ENCODE data around the gene BATF3.

Gene BATF3

GRCh38 chr1:212721388-212722247 is 22.0 kb upstream of the BATF3 start:
- Histone ChIP-seq H4K91ac (ENCODE audit: low read depth, low read length, poor library complexity) (no peak overlapping the region), H3K4ac (ENCODE audit: low read length) (no peak overlapping the region), H3K4me1 (ENCODE audit: control insufficient read depth in 2 of 2, insufficient read depth in 1 of 2, low read depth in 1 of 2, low read length in 2 of 2) (no peaks in the 10 kb centered on the region), H3K14ac (ENCODE audit: low read length) (no peak overlapping the region), H3K9me3 (replicated peaks in 1 of 2; ENCODE audit: control insufficient read depth in 2 of 2, insufficient read depth in 1 of 2, low read depth in 1 of 2, low read length in 2 of 2) (peaks cover 2 to 12% of the 10 kb centered on the region in 2 donors), H2BK15ac (ENCODE audit: low read length) (no peak overlapping the region), H2AFZ (ENCODE audit: low read length) (no peak overlapping the region), H3K27ac (replicated peaks; ENCODE audit: low read length) (no peak overlapping the region), H3K27me3 (ENCODE audit: control insufficient read depth in 3 of 3, insufficient read depth in 3 of 3, low read depth in 1 of 3, low read length in 3 of 3) (no peaks in the 10 kb centered on the region), H3K23ac (ENCODE audit: low read depth, low read length, poor library complexity) (no peak overlapping the region), H2BK120ac (ENCODE audit: low read depth, low read length) (no peak overlapping the region), H3K9ac (ENCODE audit: low read depth, low read length, poor library complexity) (no peak overlapping the region), H3K18ac (ENCODE audit: low read length) (no peak overlapping the region), H3K4me2 (ENCODE audit: insufficient read depth, low read length, poor library complexity, severe bottlenecking) (no peak overlapping the region), H2BK5ac (ENCODE audit: low read length) (no peak overlapping the region), H3K36me3 (replicated peaks in 1 of 2; ENCODE audit: control insufficient read depth in 2 of 2, insufficient read depth in 2 of 2, low read length in 2 of 2) (no peaks in the 10 kb centered on the region), H2BK12ac (ENCODE audit: low read length) (no peak overlapping the region), H2AK5ac (ENCODE audit: low read depth, low read length) (no peak overlapping the region), H3K79me1 (ENCODE audit: low read depth, low read length) (no peaks in the 10 kb centered on the region), H3K4me3 (ENCODE audit: low read length in 2 of 2) (no peak overlapping the region), H4K8ac (ENCODE audit: low read depth, low read length) (no peak overlapping the region)
- DNase-seq (ENCODE audit: low spot score), result no peak
- no CpG with 5 or more reads among the region's 9 CpGs for WGBS, 2 donors (ENCODE audit: extremely low coverage in 2 of 2, insufficient read length in 2 of 2, insufficient replicate concordance in 1 of 2)

- Histone ChIP-seq H3K36me3 (replicated peaks in 1 of 2; ENCODE audit: control insufficient read depth in 2 of 2, insufficient read depth in 2 of 2, low read length in 2 of 2) (no peaks in the 10 kb centered on the region), H2BK12ac (ENCODE audit: low read length) (no peak overlapping the region), H2AK5ac (ENCODE audit: low read depth, low read length) (no peak overlapping the region), H4K8ac (ENCODE audit: low read depth, low read length) (no peak overlapping the region), H3K18ac (ENCODE audit: low read length) (no peak overlapping the region), H3K27ac (replicated peaks; ENCODE audit: low read length) (no peak overlapping the region), H2BK5ac (ENCODE audit: low read length) (no peak overlapping the region), H3K4me1 (ENCODE audit: control insufficient read depth in 2 of 2, insufficient read depth in 1 of 2, low read depth in 1 of 2, low read length in 2 of 2) (no peaks in the 10 kb centered on the region), H3K9ac (ENCODE audit: low read depth, low read length, poor library complexity) (no peak overlapping the region), H3K4me3 (ENCODE audit: low read length in 2 of 2) (no peak overlapping the region), H3K9me3 (replicated peaks in 1 of 2; ENCODE audit: control insufficient read depth in 2 of 2, insufficient read depth in 1 of 2, low read depth in 1 of 2, low read length in 2 of 2) (peaks cover 2 to 7% of the 10 kb centered on the region in 2 donors), H2BK120ac (ENCODE audit: low read depth, low read length) (no peak overlapping the region), H3K4me2 (ENCODE audit: insufficient read depth, low read length, poor library complexity, severe bottlenecking) (no peak overlapping the region), H3K23ac (ENCODE audit: low read depth, low read length, poor library complexity) (no peak overlapping the region), H3K14ac (ENCODE audit: low read length) (no peak overlapping the region), H3K4ac (ENCODE audit: low read length) (no peak overlapping the region), H3K79me1 (ENCODE audit: low read depth, low read length) (no peaks in the 10 kb centered on the region), H2BK15ac (ENCODE audit: low read length) (no peak overlapping the region), H2AFZ (ENCODE audit: low read length) (no peak overlapping the region), H4K91ac (ENCODE audit: low read depth, low read length, poor library complexity) (no peak overlapping the region), H3K27me3 (ENCODE audit: control insufficient read depth in 3 of 3, insufficient read depth in 3 of 3, low read depth in 1 of 3, low read length in 3 of 3) (no peaks in the 10 kb centered on the region)
- WGBS, 2 donors (ENCODE audit: extremely low coverage in 2 of 2, insufficient read length in 2 of 2, insufficient replicate concordance in 1 of 2), result no CpG with 5 or more reads among the region's 2 CpGs
- no peak for DNase-seq (ENCODE audit: low spot score)
These were observed 20.0 kb upstream of the BATF3 start for GRCh38 chr1:212719633-212720032.

GRCh38 chr1:212718499-212718898 is 18.9 kb upstream of the BATF3 start:
- Histone ChIP-seq H3K9me3 (replicated peaks in 1 of 2; ENCODE audit: control insufficient read depth in 2 of 2, insufficient read depth in 1 of 2, low read depth in 1 of 2, low read length in 2 of 2) (peaks cover 2% of the 10 kb centered on the region in 2 donors), H2AFZ (ENCODE audit: low read length) (no peak overlapping the region), H3K4me3 (ENCODE audit: low read length in 2 of 2) (no peak overlapping the region), H3K36me3 (replicated peaks in 1 of 2; ENCODE audit: control insufficient read depth in 2 of 2, insufficient read depth in 2 of 2, low read length in 2 of 2) (no peaks in the 10 kb centered on the region), H3K23ac (ENCODE audit: low read depth, low read length, poor library complexity) (no peak overlapping the region), H3K18ac (ENCODE audit: low read length) (no peak overlapping the region), H2BK12ac (ENCODE audit: low read length) (no peak overlapping the region), H3K4me1 (ENCODE audit: control insufficient read depth in 2 of 2, insufficient read depth in 1 of 2, low read depth in 1 of 2, low read length in 2 of 2) (no peaks in the 10 kb centered on the region), H3K4ac (ENCODE audit: low read length) (no peak overlapping the region), H3K9ac (ENCODE audit: low read depth, low read length, poor library complexity) (no peak overlapping the region), H2BK120ac (ENCODE audit: low read depth, low read length) (no peak overlapping the region), H3K14ac (ENCODE audit: low read length) (no peak overlapping the region), H4K8ac (ENCODE audit: low read depth, low read length) (no peak overlapping the region), H2AK5ac (ENCODE audit: low read depth, low read length) (no peak overlapping the region), H2BK15ac (ENCODE audit: low read length) (no peak overlapping the region), H3K27ac (replicated peaks; ENCODE audit: low read length) (no peak overlapping the region), H3K27me3 (ENCODE audit: control insufficient read depth in 3 of 3, insufficient read depth in 3 of 3, low read depth in 1 of 3, low read length in 3 of 3) (no peaks in the 10 kb centered on the region), H4K91ac (ENCODE audit: low read depth, low read length, poor library complexity) (no peak overlapping the region), H3K79me1 (ENCODE audit: low read depth, low read length) (no peaks in the 10 kb centered on the region), H3K4me2 (ENCODE audit: insufficient read depth, low read length, poor library complexity, severe bottlenecking) (no peak overlapping the region), H2BK5ac (ENCODE audit: low read length) (no peak overlapping the region)
- no CpG with 5 or more reads among the region's 4 CpGs for WGBS, 2 donors (ENCODE audit: extremely low coverage in 2 of 2, insufficient read length in 2 of 2, insufficient replicate concordance in 1 of 2)
- no peak for DNase-seq (ENCODE audit: low spot score)

- Histone ChIP-seq H3K14ac (ENCODE audit: low read length) (no peak overlapping the region), H3K4me2 (ENCODE audit: insufficient read depth, low read length, poor library complexity, severe bottlenecking) (no peak overlapping the region), H3K4ac (ENCODE audit: low read length) (no peak overlapping the region), H4K8ac (ENCODE audit: low read depth, low read length) (no peak overlapping the region), H3K9me3 (replicated peaks in 1 of 2; ENCODE audit: control insufficient read depth in 2 of 2, insufficient read depth in 1 of 2, low read depth in 1 of 2, low read length in 2 of 2) (no peaks in the 10 kb centered on the region), H4K91ac (ENCODE audit: low read depth, low read length, poor library complexity) (no peak overlapping the region), H2BK5ac (ENCODE audit: low read length) (no peak overlapping the region), H3K79me1 (ENCODE audit: low read depth, low read length) (no peaks in the 10 kb centered on the region), H3K27me3 (ENCODE audit: control insufficient read depth in 3 of 3, insufficient read depth in 3 of 3, low read depth in 1 of 3, low read length in 3 of 3) (no peaks in the 10 kb centered on the region), H3K9ac (ENCODE audit: low read depth, low read length, poor library complexity) (no peak overlapping the region), H2BK15ac (ENCODE audit: low read length) (no peak overlapping the region), H3K36me3 (replicated peaks in 1 of 2; ENCODE audit: control insufficient read depth in 2 of 2, insufficient read depth in 2 of 2, low read length in 2 of 2) (no peaks in the 10 kb centered on the region), H2BK12ac (ENCODE audit: low read length) (no peak overlapping the region), H3K4me3 (ENCODE audit: low read length in 2 of 2) (no peak overlapping the region), H3K18ac (ENCODE audit: low read length) (no peak overlapping the region), H2BK120ac (ENCODE audit: low read depth, low read length) (no peak overlapping the region), H3K27ac (replicated peaks; ENCODE audit: low read length) (no peak overlapping the region), H2AK5ac (ENCODE audit: low read depth, low read length) (no peak overlapping the region), H3K4me1 (ENCODE audit: control insufficient read depth in 2 of 2, insufficient read depth in 1 of 2, low read depth in 1 of 2, low read length in 2 of 2) (peaks cover 2% of the 10 kb centered on the region in 2 donors), H3K23ac (ENCODE audit: low read depth, low read length, poor library complexity) (no peak overlapping the region), H2AFZ (ENCODE audit: low read length) (no peak overlapping the region)
- DNase-seq (ENCODE audit: low spot score), result no peak
- no CpG with 5 or more reads among the region's 1 CpG for WGBS, 2 donors (ENCODE audit: extremely low coverage in 2 of 2, insufficient read length in 2 of 2, insufficient replicate concordance in 1 of 2)
These were observed 16.5 kb upstream of the BATF3 start for GRCh38 chr1:212716161-212716560.
